Hepatocyte (in vitro differentiated cells): ENCODE results near the gene DCST1.

Experiments
- EZH2 ChIP-seq: fragments of 200-600 bp; sonication (generic); IDR thresholded peaks from 2 replicates; pipeline ENCODE4 v1.6.1; 2016; ENCODE audit warnings: antibody characterized with exemption, mild to moderate bottlenecking, borderline replicate concordance
- TF ChIP-seq, protein P1 (sequence below): fragments of 200-600 bp; sonication (generic); IDR thresholded peaks from 2 replicates; pipeline ENCODE4 v1.5.1; 2016; ENCODE audit warnings: antibody characterized with exemption, mild to moderate bottlenecking; ENCODE audit not compliant: poor library complexity

DNA sequence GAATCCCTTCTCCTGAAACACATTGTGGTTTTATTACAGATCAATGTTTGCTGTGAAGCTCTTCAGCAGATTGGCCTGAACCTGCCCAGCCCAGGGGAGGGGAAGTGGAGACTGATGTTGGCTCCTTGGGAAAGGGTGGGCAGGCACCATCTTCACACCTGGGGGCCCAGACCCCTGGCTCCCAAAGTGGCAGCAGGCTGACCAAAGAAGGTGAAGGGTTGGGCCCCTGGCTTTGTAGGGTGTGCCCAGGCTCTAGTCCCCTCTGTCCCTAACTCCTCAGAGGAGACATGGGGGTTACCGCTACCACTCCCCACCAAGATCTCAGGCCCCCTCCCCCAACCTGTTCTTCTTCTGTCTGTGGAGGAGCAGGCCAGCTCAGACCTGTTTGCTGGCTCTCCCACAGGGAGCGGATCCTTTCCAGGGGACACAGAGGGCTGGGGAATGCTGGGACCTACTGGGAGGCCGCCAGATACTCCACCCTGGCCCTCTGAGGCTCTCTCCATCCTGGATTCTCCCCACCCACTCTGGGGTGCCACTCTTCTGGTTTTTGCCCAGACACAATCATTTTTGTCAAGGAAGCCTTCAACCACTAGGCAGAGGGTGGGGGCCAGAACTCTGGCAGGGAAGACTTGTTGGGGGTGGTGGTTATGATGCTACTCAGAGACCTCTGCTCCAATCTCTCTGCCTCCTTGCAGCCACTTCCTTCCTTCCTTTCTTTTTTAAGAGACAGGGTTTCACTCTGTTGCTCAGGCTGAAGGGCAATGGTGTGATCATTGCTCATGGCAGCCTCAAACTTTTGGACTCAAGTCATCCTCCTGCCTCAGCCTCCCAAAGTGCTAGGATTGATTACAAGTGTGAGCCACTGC is 40.0 kb downstream of the DCST1 start:
- TF ChIP-seq EZH2, result no peak
- TF ChIP-seq, protein P1, sequence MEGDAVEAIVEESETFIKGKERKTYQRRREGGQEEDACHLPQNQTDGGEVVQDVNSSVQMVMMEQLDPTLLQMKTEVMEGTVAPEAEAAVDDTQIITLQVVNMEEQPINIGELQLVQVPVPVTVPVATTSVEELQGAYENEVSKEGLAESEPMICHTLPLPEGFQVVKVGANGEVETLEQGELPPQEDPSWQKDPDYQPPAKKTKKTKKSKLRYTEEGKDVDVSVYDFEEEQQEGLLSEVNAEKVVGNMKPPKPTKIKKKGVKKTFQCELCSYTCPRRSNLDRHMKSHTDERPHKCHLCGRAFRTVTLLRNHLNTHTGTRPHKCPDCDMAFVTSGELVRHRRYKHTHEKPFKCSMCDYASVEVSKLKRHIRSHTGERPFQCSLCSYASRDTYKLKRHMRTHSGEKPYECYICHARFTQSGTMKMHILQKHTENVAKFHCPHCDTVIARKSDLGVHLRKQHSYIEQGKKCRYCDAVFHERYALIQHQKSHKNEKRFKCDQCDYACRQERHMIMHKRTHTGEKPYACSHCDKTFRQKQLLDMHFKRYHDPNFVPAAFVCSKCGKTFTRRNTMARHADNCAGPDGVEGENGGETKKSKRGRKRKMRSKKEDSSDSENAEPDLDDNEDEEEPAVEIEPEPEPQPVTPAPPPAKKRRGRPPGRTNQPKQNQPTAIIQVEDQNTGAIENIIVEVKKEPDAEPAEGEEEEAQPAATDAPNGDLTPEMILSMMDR, result no peak
